DOHH2 (cell line): ENCODE data around the gene CBLC.

Experiments used
- CTCF ChIP-seq: fragments of 200-600 bp; sonication (generic); IDR thresholded peaks from one replicate; pipeline ENCODE4 v1.5.1; 2014; ENCODE audit warnings: antibody characterized with exemption, mild to moderate bottlenecking, low read depth, low read length; ENCODE audit not compliant: poor library complexity, severe bottlenecking
- EZH2phosphoT487 ChIP-seq: fragments of 200-600 bp; sonication (generic); IDR thresholded peaks from 2 replicates; pipeline ENCODE4 v1.6.1; 2017; ENCODE audit warnings: borderline replicate concordance, mild to moderate bottlenecking, antibody characterized with exemption, low read length, moderate library complexity, mixed read lengths

GRCh38 chr19:44738603-44739558, 38.8 kb upstream of the CBLC start:
- no peak for TF ChIP-seq CTCF
- no peak for TF ChIP-seq EZH2phosphoT487
